HCT116 (cell line): ENCODE measurements around the gene CDNF. TPM values are rescaled to one million over a fixed set of nuclear protein-coding genes. Genes with fewer than 3 reads are reported as not detected.

ENCODE experiments used
- ATAC-seq: fragments of 200-7000 bp; cut with Tn5 transposase; 2 replicates; pipeline ENCODE4 v1.9.1; 2020; ENCODE audit warnings: mild to moderate bottlenecking, moderate library complexity
- BruUV-seq: library from RNA; stranded (reverse); fragments of 400-500 nt; replicated peaks from 2 replicates; lab custom pipeline; 2021; lab: Mats Ljungman, UMichigan
- CTCF ChIA-PET: fragments of 300-600 bp; sonication (Branson Sonifier 250); formaldehyde crosslinking; loops from one replicate; lab custom pipeline; 2021; ENCODE audit warnings: antibody characterized with exemption; lab: Charles Lee
- POLR2A ChIA-PET: fragments of 300-600, 350-600 bp; sonication (Branson Sonifier 250); formaldehyde crosslinking; loops from one replicate; lab custom pipeline; 2021; ENCODE audit warnings: antibody characterized with exemption; lab: Charles Lee
- RAD21 ChIA-PET, 2 experiments: fragments of 300-600 bp; sonication (Branson Sonifier 250); formaldehyde crosslinking; loops; one replicate each; lab custom pipeline; 2023; ENCODE audit warnings: low total read pairs in 2 of 2; ENCODE audit not compliant: uncharacterized antibody in 2 of 2, unreplicated experiment in 2 of 2, low non-redundant PET in 1 of 2; lab: Charles Lee
- DNase-seq: peaks from one replicate; pipeline ENCODE4 v3.0.0-alpha.2; 2010; ENCODE audit warnings: low read depth, low spot score
- H2AFZ ChIP-seq: fragments of 200-600 bp; shearing (Covaris generic), sonication (generic); 2 replicates; pipeline ENCODE4 v1.6.1; 2017; ENCODE audit warnings: low read depth, mixed run types, mixed read lengths, antibody characterized with exemption, low read length; ENCODE audit not compliant: poor library complexity, severe bottlenecking
- H3K27ac ChIP-seq: 2 replicates; pipeline ENCODE4 v1.5.1; 2012; ENCODE audit warnings: low read depth, low read length
- H3K27me3 ChIP-seq: fragments of 200-600 bp; sonication (generic); 2 replicates; pipeline ENCODE4 v1.6.1; 2016; ENCODE audit warnings: mixed run types, low read length, mixed read lengths; ENCODE audit not compliant: insufficient read depth
- H3K36me3 ChIP-seq, 2 experiments: fragments of 200-500 bp in 1 of 2; fragments of 200-600 bp in 1 of 2; sonication (Bioruptor generic) in 1 of 2; sonication (generic) in 1 of 2; 2 replicates each; pipeline versions ENCODE4 v1.5.1 to v1.6.1; 2014 to 2016; ENCODE audit warnings: low read length in 2 of 2, inconsistent platforms in 1 of 2, mixed read lengths in 1 of 2, mixed run types in 1 of 2; ENCODE audit not compliant: insufficient read depth in 2 of 2, control insufficient read depth in 1 of 2
- H3K4me1 ChIP-seq, 2 experiments: fragments of 200-600 bp in 1 of 2; sonication (generic) in 1 of 2; 2 replicates each; pipeline versions ENCODE4 v1.5.1 to v1.6.1; 2012 to 2017; ENCODE audit warnings: low read length in 2 of 2, inconsistent platforms in 1 of 2, mild to moderate bottlenecking in 1 of 2, mixed read lengths in 1 of 2, mixed run types in 1 of 2, moderate library complexity in 1 of 2; ENCODE audit not compliant: insufficient read depth in 2 of 2, control insufficient read depth in 1 of 2
- H3K4me2 ChIP-seq: fragments of 200-600 bp; sonication (generic); 2 replicates; pipeline ENCODE4 v1.6.1; 2017; ENCODE audit warnings: mixed run types, low read length, mixed read lengths
- H3K4me3 ChIP-seq, 2 experiments: fragments of 200-600 bp in 1 of 2; sonication (generic) in 1 of 2; replicated peaks in 1 of 2; 2 replicates each; pipeline ENCODE4 v1.5.1; 2011 to 2016; ENCODE audit warnings: low read length in 2 of 2, control low read depth in 1 of 2, low read depth in 1 of 2, mild to moderate bottlenecking in 1 of 2, mixed read lengths in 1 of 2, mixed run types in 1 of 2
- H3K79me2 ChIP-seq: fragments of 200-600 bp; sonication (generic); 2 replicates; pipeline ENCODE4 v1.6.1; 2017; ENCODE audit warnings: mild to moderate bottlenecking, mixed run types, low read length, moderate library complexity, mixed read lengths; ENCODE audit not compliant: insufficient read depth
- H3K9ac ChIP-seq: fragments of 200-600 bp; sonication (generic); 2 replicates; pipeline ENCODE4 v1.6.1; 2016; ENCODE audit warnings: low read length, mixed read lengths
- H3K9me2 ChIP-seq: fragments of 200-600 bp; sonication (generic), shearing (Covaris generic); 2 replicates; pipeline ENCODE4 v1.6.1; 2017; ENCODE audit warnings: mixed run types, mild to moderate bottlenecking, moderate library complexity; ENCODE audit not compliant: insufficient read depth
- H3K9me3 ChIP-seq, 2 experiments: fragments of 200-500 bp in 1 of 2; fragments of 200-600 bp in 1 of 2; sonication (Bioruptor generic) in 1 of 2; sonication (generic) in 1 of 2; 2 replicates each; pipeline ENCODE4 v1.6.1; 2014 to 2017; ENCODE audit warnings: low read length in 2 of 2, mixed read lengths in 2 of 2, inconsistent platforms in 1 of 2, low read depth in 1 of 2, mild to moderate bottlenecking in 1 of 2, mixed run types in 1 of 2, moderate library complexity in 1 of 2; ENCODE audit not compliant: control insufficient read depth in 1 of 2, insufficient read depth in 1 of 2
- H4K20me1 ChIP-seq: fragments of 200-600 bp; sonication (generic), shearing (Covaris generic); 2 replicates; pipeline ENCODE4 v1.6.1; 2017; ENCODE audit warnings: mixed run types, mild to moderate bottlenecking, moderate library complexity; ENCODE audit not compliant: insufficient read depth
- ATF3 ChIP-seq: IDR thresholded peaks from 2 replicates; pipeline ENCODE4 v1.6.1; 2012
- CEBPB ChIP-seq: IDR thresholded peaks from 2 replicates; pipeline ENCODE4 v1.6.1; 2012; ENCODE audit warnings: low read depth
- CTCF ChIP-seq, 3 experiments: fragments of 200-600 bp in 1 of 3; sonication (generic) in 1 of 3; IDR thresholded peaks in 2 of 3; conservative IDR thresholded peaks in 1 of 3; 2 replicates each; pipeline ENCODE4 v1.5.1; 2012 to 2017; ENCODE audit warnings: low read depth in 2 of 3, low read length in 2 of 3, antibody characterized with exemption in 1 of 3, borderline replicate concordance in 1 of 3, control low read depth in 1 of 3, mild to moderate bottlenecking in 1 of 3, mixed read lengths in 1 of 3, mixed run types in 1 of 3, moderate library complexity in 1 of 3; ENCODE audit not compliant: insufficient read depth in 1 of 3
- EGR1 ChIP-seq: IDR thresholded peaks from 2 replicates; pipeline ENCODE4 v1.6.1; 2012; ENCODE audit warnings: low read depth
- ELF1 ChIP-seq: IDR thresholded peaks from 2 replicates; pipeline ENCODE4 v1.6.1; 2012; ENCODE audit warnings: low read depth, borderline replicate concordance
- EZH2 ChIP-seq: fragments of 200-600 bp; sonication (generic); IDR thresholded peaks from 2 replicates; pipeline ENCODE4 v1.6.1; 2017; ENCODE audit warnings: antibody characterized with exemption, mixed run types
- EZH2phosphoT487 ChIP-seq: fragments of 200-600 bp; IDR thresholded peaks from 2 replicates; pipeline ENCODE4 v1.6.1; 2018; ENCODE audit warnings: antibody characterized with exemption, borderline replicate concordance
- FOSL1 ChIP-seq: IDR thresholded peaks from 2 replicates; pipeline ENCODE4 v1.6.1; 2012; ENCODE audit warnings: low read depth
- JUND ChIP-seq: IDR thresholded peaks from 2 replicates; pipeline ENCODE4 v1.6.1; 2012
- MAX ChIP-seq: IDR thresholded peaks from 2 replicates; pipeline ENCODE4 v1.6.1; 2012
- POLR2A ChIP-seq: IDR thresholded peaks from 2 replicates; pipeline ENCODE4 v1.7.0; 2011; ENCODE audit warnings: borderline replicate concordance; ENCODE audit not compliant: insufficient read depth, insufficient read length; ENCODE audit errors: extremely low read depth
- POLR2AphosphoS5 ChIP-seq: IDR thresholded peaks from 2 replicates; pipeline ENCODE4 v1.6.1; 2011; ENCODE audit warnings: mild to moderate bottlenecking, low read depth, low read length, moderate library complexity
- RAD21 ChIP-seq: IDR thresholded peaks from 2 replicates; pipeline ENCODE4 v1.6.1; 2012; ENCODE audit warnings: low read depth, mild to moderate bottlenecking
- REST ChIP-seq: IDR thresholded peaks from 2 replicates; pipeline ENCODE4 v1.6.1; 2012; ENCODE audit warnings: low read depth
- SIN3A ChIP-seq: IDR thresholded peaks from 2 replicates; pipeline ENCODE4 v1.6.1; 2012; ENCODE audit warnings: low read depth
- SRF ChIP-seq: IDR thresholded peaks from 2 replicates; pipeline ENCODE4 v1.6.1; 2012; ENCODE audit warnings: low read depth
- TCF7L2 ChIP-seq: IDR thresholded peaks from 2 replicates; pipeline ENCODE4 v1.7.0; 2011; ENCODE audit warnings: borderline replicate concordance, inconsistent platforms; ENCODE audit not compliant: insufficient read depth, insufficient read length; ENCODE audit errors: extremely low read depth
- ZNF274 ChIP-seq: fragments of 200-500 bp; sonication (Bioruptor generic); IDR thresholded peaks from 2 replicates; pipeline ENCODE4 v1.6.1; 2014; ENCODE audit warnings: mild to moderate bottlenecking, low read depth, low read length, inconsistent platforms
- intact Hi-C: fragments of 100-400 bp; cut with micrococcal nuclease; formaldehyde crosslinking; loops from 2 replicates; pipeline ENCODE4 v1.10.0; 2022
- total RNA-seq: library from RNA; stranded (reverse); gene quantifications from one replicate; pipeline ENCODE4 v1.2.1, GENCODE V29; 2021; ENCODE audit not compliant: unreplicated experiment

CDNF gene
- total RNA-seq, 1 experiment from 2014 or later: 1.1 TPM

- H2AFZ ChIP-seq: no peak overlapping the region
- H3K4me2 ChIP-seq: no peak overlapping the region
- ATAC-seq (no peak), DNase-seq (no peak)
- H3K9me2 ChIP-seq: no peaks in the 10 kb centered on the region
- H3K4me3 ChIP-seq: no peak overlapping the region
- H3K79me2 ChIP-seq: no peaks in the 10 kb centered on the region
- H3K27ac ChIP-seq: no peak overlapping the region
- H3K27me3 ChIP-seq: no peaks in the 10 kb centered on the region
- POLR2A ChIA-PET: no interaction called here
- no peak overlapping the region for H3K9ac ChIP-seq
- no peaks in the 10 kb centered on the region for H3K9me3 ChIP-seq
- H3K36me3 ChIP-seq: no peaks in the 10 kb centered on the region
- intact Hi-C loops: no loop called here
- H3K4me1 ChIP-seq: no peaks in the 10 kb centered on the region
- no TSS peak for BruUV-seq
- no peaks in the 10 kb centered on the region for H4K20me1 ChIP-seq
- RAD21 ChIA-PET: no interaction called here
- TF ChIP-seq POLR2AphosphoS5 (no peak), CTCF (IDR thresholded peaks at IDR 0.05 in 2 of 3, conservative IDR thresholded peaks at IDR 0.05 in 1 of 3; ENCODE audit: borderline replicate concordance in 1 of 3, insufficient read depth in 1 of 3, low read depth in 2 of 3, low read length in 2 of 3) (no peak), RAD21 (no peak), EZH2phosphoT487 (no peak), EGR1 (no peak), EZH2 (no peak), JUND (no peak), ATF3 (no peak), FOSL1 (no peak), SRF (no peak), ELF1 (no peak), REST (no peak), MAX (no peak), ZNF274 (no peak), TCF7L2 (no peak), SIN3A (no peak), POLR2A (no peak), CEBPB (no peak)
- CTCF ChIA-PET: no interaction called here
These were observed 65.4 kb downstream of the CDNF start for GRCh38 chr10:14772399-14772798.
